ENCODE data around the gene VAMP1. TPM values are rescaled to one million over a fixed set of nuclear protein-coding genes. Genes with fewer than 3 reads are reported as not detected.
A peak's percentile ranks its signal among the peaks of the same experiment; 100 is the strongest.

Gene VAMP1
- total and polyA plus RNA-seq, 9 of the 15 experiments (the other 6 are each of a cell fraction or from before 2014, with no cell fraction given) = 0.76 to 13.2 (median 4.2) TPM

- FAIRE-seq (no peak), DNase-seq (ENCODE audit: extremely low read depth in 1 of 4, low spot score in 3 of 4) (no peak), ATAC-seq (no peak)
- in situ Hi-C loops (cut with MboI) = no loop called here
- H3K27me3 ChIP-seq (ENCODE audit: control insufficient read depth in 2 of 2, insufficient read depth in 2 of 2, low read length in 2 of 2) = no peaks in the 10 kb centered on the region
- peaks cover 49% of the 10 kb centered on the region for H3K36me3 ChIP-seq (ENCODE audit: control insufficient read depth, insufficient read depth, low read length)
- intact Hi-C loops (cut with micrococcal nuclease) = loop anchor here (2.0 kb wide), 1 partner anchor 40 kb away; the partner anchor contains the start of gene GAPDH
- peak overlapping the region; percentile 89 for H3K4me2 ChIP-seq (ENCODE audit: insufficient read depth, low read length)
- peak overlapping the region; percentile 88 for H2AFZ ChIP-seq (ENCODE audit: low read depth, low read length)
- H4K20me1 ChIP-seq (replicated peaks; ENCODE audit: control insufficient read depth, insufficient read depth, low read length) = no peaks in the 10 kb centered on the region
- BruUV-seq (replicated peaks) = TSS peak; percentile 79
- CTCF ChIA-PET (ENCODE audit: low intra/inter-chr PET ratio) = no interaction called here
- H3K4me1 ChIP-seq (replicated peaks in 1 of 2; ENCODE audit: control insufficient read depth in 2 of 2, insufficient read depth in 2 of 2, low read length in 2 of 2) = peaks cover 0 to 15% of the 10 kb centered on the region in 2 experiments; a peak in 3 of 5 replicates
- H3K27ac ChIP-seq (ENCODE audit: extremely low read depth, low read depth, low read length) = peak overlapping the region; percentile 86
- H3K79me2 ChIP-seq (ENCODE audit: control insufficient read depth, insufficient read depth, low read length) = peaks cover 44% of the 10 kb centered on the region
- no peaks in the 10 kb centered on the region for H3K9me3 ChIP-seq (replicated peaks; ENCODE audit: control insufficient read depth, insufficient read depth, low read depth, low read length)
- POLR2A ChIA-PET = interaction anchor here (1.0 kb wide), 1 partner anchor 187 kb away, joined by 3 read pairs; no protein-coding TSS in a partner anchor
- peak overlapping the region; percentile 83 to 87 for H3K9ac ChIP-seq (ENCODE audit: insufficient read depth in 1 of 2, low read depth in 2 of 2, low read length in 2 of 2)
- WGBS (ENCODE audit: insufficient coverage, low coverage, missing lambda C conversion rate) = under 1% methylated on average over 14 of the region's 14 CpGs
- H3K4me3 ChIP-seq = peak overlapping the region; percentile 50
- H3K9me1 ChIP-seq (ENCODE audit: control insufficient read depth, insufficient read depth, low read length) = no peaks in the 10 kb centered on the region
- no peak for TF ChIP-seq BRCA1 (IDR thresholded peaks at IDR 0.05)
- no peak for TF ChIP-seq BRCA1 (CRISPR knock-in tag; IDR thresholded peaks at IDR 0.05)
- 0 out of 2 replicates have a peak, but pooled peaks have one; percentile 32 for TF ChIP-seq MTA1 (IDR thresholded peaks at IDR 0.05; ENCODE audit: borderline replicate concordance)
- TF ChIP-seq ZNF24 (IDR thresholded peaks at IDR 0.05) = peak; percentile 83
- no peak for TF ChIP-seq ZBTB1 (CRISPR knock-in tag; IDR thresholded peaks at IDR 0.05; ENCODE audit: borderline replicate concordance, low read depth)
- TF ChIP-seq PKNOX1 (IDR thresholded peaks at IDR 0.05) = peak; percentile 1; the same call in 1 of the 2 replicates
- peak; percentile 39 for TF ChIP-seq HDAC2 (IDR thresholded peaks at IDR 0.05)
- TF ChIP-seq NR2C2 (CRISPR knock-in tag; IDR thresholded peaks at IDR 0.05) = 0 out of 2 replicates have a peak, but pooled peaks have one; percentile 24
- no peak for TF ChIP-seq NR2C2 (tag; IDR thresholded peaks at IDR 0.05)
- peak; percentile 96 for TF ChIP-seq HDAC3 (IDR thresholded peaks at IDR 0.05; ENCODE audit: borderline replicate concordance, partially characterized antibody)
- TF ChIP-seq ZNF696 (CRISPR knock-in tag; conservative IDR thresholded peaks at IDR 0.05) = no peak
- 0 out of 2 replicates have a peak, but pooled peaks have one; percentile 31 for TF ChIP-seq CC2D1A (IDR thresholded peaks at IDR 0.05)
- TF ChIP-seq ARID1B (IDR thresholded peaks at IDR 0.05) = 0 out of 2 replicates have a peak, but pooled peaks have one; percentile 13
- TF ChIP-seq POLR2B (IDR thresholded peaks at IDR 0.05; ENCODE audit: low read depth, partially characterized antibody) = peak; percentile 4
- no peak for TF ChIP-seq HDAC6 (IDR thresholded peaks at IDR 0.05; ENCODE audit: low read depth, low read length)
- no peak for TF ChIP-seq SAP30 (IDR thresholded peaks at IDR 0.05; ENCODE audit: borderline replicate concordance, insufficient read depth, low read depth, low read length, poor library complexity, severe bottlenecking)
- peak; percentile 77 for TF ChIP-seq EP400 (IDR thresholded peaks at IDR 0.05)
- peak; percentile 99 for TF ChIP-seq HNRNPLL (IDR thresholded peaks at IDR 0.05; ENCODE audit: low read depth, low read length, poor library complexity, severe bottlenecking)
- 0 out of 4 replicates have a peak, but pooled peaks of 1 of the 2 experiments have one; percentile 2 for TF ChIP-seq HDAC1 (IDR thresholded peaks at IDR 0.05)
- 0 out of 4 replicates have a peak, but pooled peaks of 1 of the 2 experiments have one; percentile 33 for TF ChIP-seq ARNT (IDR thresholded peaks at IDR 0.05)
- no peak; the same call in 1 of the 2 replicates for TF ChIP-seq NFRKB (IDR thresholded peaks at IDR 0.05; ENCODE audit: low read depth)
Observed at GRCh38 chr12:6494258-6494743, 23.8 kb upstream of the VAMP1 start.
